ENCODE data around the gene FAM81A.

The FAM81A gene

GRCh38 chr15:59549301-59550185 lies 111.6 kb downstream of the FAM81A start:
- no peaks in the 10 kb centered on the region for H3K36me3 Mint-ChIP-seq (ENCODE audit: low read depth)
- H3K27me3 Mint-ChIP-seq (ENCODE audit: low read depth): peaks cover 11% of the 10 kb centered on the region
- H3K4me1 Mint-ChIP-seq (ENCODE audit: low read depth): no peaks in the 10 kb centered on the region
- H3K9me3 Mint-ChIP-seq: no peaks in the 10 kb centered on the region
- no peak overlapping the region for H3K4me3 Mint-ChIP-seq
- H3K27ac Mint-ChIP-seq: no peak overlapping the region
- no peak for DNase-seq (ENCODE audit: low spot score)

GRCh38 chr15:59550530-59550929 lies 112.5 kb downstream of the FAM81A start:
- DNase-seq (ENCODE audit: low spot score): no peak
- peaks cover 11% of the 10 kb centered on the region for H3K27me3 Mint-ChIP-seq (ENCODE audit: low read depth)

GRCh38 chr15:59550956-59551355 lies 113.0 kb downstream of the FAM81A start:
- no peak for DNase-seq (ENCODE audit: low spot score)
- Mint-ChIP-seq H3K4me1 (ENCODE audit: low read depth) (no peaks in the 10 kb centered on the region), H3K27ac (no peak overlapping the region), H3K9me3 (no peaks in the 10 kb centered on the region), H3K27me3 (ENCODE audit: low read depth) (peaks cover 11% of the 10 kb centered on the region), H3K4me3 (no peak overlapping the region), H3K36me3 (ENCODE audit: low read depth) (no peaks in the 10 kb centered on the region)

More at GRCh38 chr15:59550530-59550929, 112.5 kb downstream of the FAM81A start:
- Mint-ChIP-seq H3K9me3 (no peaks in the 10 kb centered on the region), H3K36me3 (ENCODE audit: low read depth) (no peaks in the 10 kb centered on the region), H3K27ac (no peak overlapping the region), H3K4me3 (no peak overlapping the region), H3K4me1 (ENCODE audit: low read depth) (no peaks in the 10 kb centered on the region)

GRCh38 chr15:59553879-59554735 lies 116.1 kb downstream of the FAM81A start:
- no peak overlapping the region for H3K4me3 Mint-ChIP-seq
- H3K27me3 Mint-ChIP-seq (ENCODE audit: low read depth): peaks cover 7% of the 10 kb centered on the region
- peaks cover 3% of the 10 kb centered on the region for H3K4me1 Mint-ChIP-seq (ENCODE audit: low read depth)
- H3K9me3 Mint-ChIP-seq: no peaks in the 10 kb centered on the region
- DNase-seq (ENCODE audit: low spot score): no peak
- H3K27ac Mint-ChIP-seq: no peak overlapping the region
- H3K36me3 Mint-ChIP-seq (ENCODE audit: low read depth): no peaks in the 10 kb centered on the region

- H3K36me3 Mint-ChIP-seq (ENCODE audit: low read depth): no peaks in the 10 kb centered on the region
- no peaks in the 10 kb centered on the region for H3K9me3 Mint-ChIP-seq
- no peak overlapping the region for H3K4me3 Mint-ChIP-seq
- H3K4me1 Mint-ChIP-seq (ENCODE audit: low read depth): peaks cover 3% of the 10 kb centered on the region
- peaks cover 3% of the 10 kb centered on the region for H3K27me3 Mint-ChIP-seq (ENCODE audit: low read depth)
- H3K27ac Mint-ChIP-seq: no peak overlapping the region
- no peak for DNase-seq (ENCODE audit: low spot score)
Observed at GRCh38 chr15:59555696-59556095, 117.7 kb downstream of the FAM81A start.

- DNase-seq (ENCODE audit: low spot score): no peak
- H3K36me3 Mint-ChIP-seq (ENCODE audit: low read depth): no peaks in the 10 kb centered on the region
- H3K4me3 Mint-ChIP-seq: no peak overlapping the region
- H3K27me3 Mint-ChIP-seq (ENCODE audit: low read depth): peaks cover 3% of the 10 kb centered on the region
- H3K27ac Mint-ChIP-seq: no peak overlapping the region
- H3K4me1 Mint-ChIP-seq (ENCODE audit: low read depth): peaks cover 3% of the 10 kb centered on the region
- H3K9me3 Mint-ChIP-seq: no peaks in the 10 kb centered on the region
Observed at GRCh38 chr15:59556380-59556779, 118.4 kb downstream of the FAM81A start.

GRCh38 chr15:59557581-59557980 lies 119.6 kb downstream of the FAM81A start:
- Mint-ChIP-seq H3K27me3 (ENCODE audit: low read depth) (peaks cover 3% of the 10 kb centered on the region), H3K27ac (no peak overlapping the region), H3K9me3 (no peaks in the 10 kb centered on the region), H3K4me3 (no peak overlapping the region), H3K4me1 (ENCODE audit: low read depth) (peaks cover 3% of the 10 kb centered on the region), H3K36me3 (ENCODE audit: low read depth) (no peaks in the 10 kb centered on the region)
- no peak for DNase-seq (ENCODE audit: low spot score)

GRCh38 chr15:59558851-59559250 lies 120.9 kb downstream of the FAM81A start:
- Mint-ChIP-seq H3K9me3 (no peaks in the 10 kb centered on the region), H3K27ac (no peak overlapping the region), H3K4me1 (ENCODE audit: low read depth) (peaks cover 3% of the 10 kb centered on the region), H3K36me3 (ENCODE audit: low read depth) (no peaks in the 10 kb centered on the region), H3K4me3 (no peak overlapping the region), H3K27me3 (ENCODE audit: low read depth) (peaks cover 6% of the 10 kb centered on the region)
- no peak for DNase-seq (ENCODE audit: low spot score)

GRCh38 chr15:59561547-59561946 lies 123.6 kb downstream of the FAM81A start:
- peaks cover 3% of the 10 kb centered on the region for H3K4me1 Mint-ChIP-seq (ENCODE audit: low read depth)
- H3K9me3 Mint-ChIP-seq: no peaks in the 10 kb centered on the region
- H3K36me3 Mint-ChIP-seq (ENCODE audit: low read depth): no peaks in the 10 kb centered on the region
- no peak overlapping the region for H3K4me3 Mint-ChIP-seq
- DNase-seq (ENCODE audit: low spot score): no peak
- H3K27me3 Mint-ChIP-seq (ENCODE audit: low read depth): peaks cover 10% of the 10 kb centered on the region
- H3K27ac Mint-ChIP-seq: no peak overlapping the region

GRCh38 chr15:59562448-59563186 lies 124.6 kb downstream of the FAM81A start:
- H3K4me3 Mint-ChIP-seq: no peak overlapping the region
- H3K27me3 Mint-ChIP-seq (ENCODE audit: low read depth): peaks cover 15% of the 10 kb centered on the region
- no peaks in the 10 kb centered on the region for H3K9me3 Mint-ChIP-seq
- H3K36me3 Mint-ChIP-seq (ENCODE audit: low read depth): no peaks in the 10 kb centered on the region
- DNase-seq (ENCODE audit: low spot score): no peak
- H3K4me1 Mint-ChIP-seq (ENCODE audit: low read depth): peaks cover 3% of the 10 kb centered on the region
- no peak overlapping the region for H3K27ac Mint-ChIP-seq

GRCh38 chr15:59565299-59565698 lies 127.3 kb downstream of the FAM81A start:
- no peak overlapping the region for H3K4me3 Mint-ChIP-seq
- no peaks in the 10 kb centered on the region for H3K36me3 Mint-ChIP-seq (ENCODE audit: low read depth)
- no peak overlapping the region for H3K27ac Mint-ChIP-seq
- no peak for DNase-seq (ENCODE audit: low spot score)
- H3K4me1 Mint-ChIP-seq (ENCODE audit: low read depth): peaks cover 6% of the 10 kb centered on the region
- no peaks in the 10 kb centered on the region for H3K9me3 Mint-ChIP-seq
- H3K27me3 Mint-ChIP-seq (ENCODE audit: low read depth): peaks cover 12% of the 10 kb centered on the region

GRCh38 chr15:59567324-59567723 lies 129.3 kb downstream of the FAM81A start:
- Mint-ChIP-seq H3K9me3 (no peaks in the 10 kb centered on the region), H3K4me3 (no peak overlapping the region), H3K4me1 (ENCODE audit: low read depth) (peaks cover 6% of the 10 kb centered on the region), H3K27me3 (ENCODE audit: low read depth) (peaks cover 15% of the 10 kb centered on the region), H3K27ac (no peak overlapping the region), H3K36me3 (ENCODE audit: low read depth) (no peaks in the 10 kb centered on the region)
- no peak for DNase-seq (ENCODE audit: low spot score)

- no peak for DNase-seq (ENCODE audit: low spot score)
Observed at GRCh38 chr15:59569477-59569876, 131.5 kb downstream of the FAM81A start.

More at GRCh38 chr15:59569477-59569876, 131.5 kb downstream of the FAM81A start:
- Mint-ChIP-seq H3K36me3 (ENCODE audit: low read depth) (no peaks in the 10 kb centered on the region), H3K27me3 (ENCODE audit: low read depth) (peaks cover 11% of the 10 kb centered on the region), H3K4me1 (ENCODE audit: low read depth) (peaks cover 6% of the 10 kb centered on the region), H3K4me3 (no peak overlapping the region), H3K27ac (no peak overlapping the region), H3K9me3 (no peaks in the 10 kb centered on the region)
